PC-3 (cell line): ENCODE data around the gene PRKAR2A. TPM values are rescaled to one million over a fixed set of nuclear protein-coding genes. Genes with fewer than 3 reads are reported as not detected.

Experiments used
- ATAC-seq: fragments of 200-7000 bp; cut with Tn5 transposase; 2 replicates; pipeline ENCODE4 v1.9.1; 2020; ENCODE audit warnings: mild to moderate bottlenecking, moderate library complexity
- BruUV-seq: library from RNA; stranded (reverse); fragments of 400-500 nt; replicated peaks from 2 replicates; lab custom pipeline; 2021; lab: Mats Ljungman, UMichigan
- CTCF ChIA-PET: fragments of 300-600 bp; sonication (Branson Sonifier 250); formaldehyde crosslinking; loops from one replicate; lab custom pipeline; 2022; ENCODE audit warnings: antibody characterized with exemption; lab: Charles Lee
- POLR2A ChIA-PET: fragments of 300-600 bp; sonication (Branson Sonifier 250); formaldehyde crosslinking; loops from one replicate; lab custom pipeline; 2022; ENCODE audit warnings: antibody characterized with exemption; ENCODE audit not compliant: unreplicated experiment; lab: Charles Lee
- DNase-seq: peaks from one replicate; pipeline ENCODE4 v3.0.0-alpha.2; 2015
- H2AFZ ChIP-seq: fragments of 300-600 bp; sonication (generic); 2 replicates; pipeline ENCODE4 v1.6.0; 2016; ENCODE audit warnings: antibody characterized with exemption, low read length
- H3F3A ChIP-seq: fragments of 300-600 bp; sonication (generic); one replicate; pipeline ENCODE4 v1.6.0; 2017; ENCODE audit warnings: antibody characterized with exemption, low read length, control low read depth, mild to moderate bottlenecking; ENCODE audit not compliant: unreplicated experiment
- H3K27ac ChIP-seq: fragments of 300-600 bp; sonication (generic); 2 replicates; pipeline ENCODE4 v1.5.1; 2016; ENCODE audit warnings: mild to moderate bottlenecking, low read length
- H3K27me3 ChIP-seq: fragments of 300-600 bp; sonication (generic); 2 replicates; pipeline ENCODE4 v1.6.1; 2016; ENCODE audit warnings: low read length, mixed read lengths
- H3K36me3 ChIP-seq: fragments of 300-600 bp; sonication (generic); 2 replicates; pipeline ENCODE4 v1.6.1; 2016; ENCODE audit warnings: low read depth, mixed run types, low read length, mixed read lengths
- H3K4me1 ChIP-seq: fragments of 300-600 bp; sonication (generic); 2 replicates; pipeline ENCODE4 v1.5.1; 2016; ENCODE audit warnings: low read length; ENCODE audit not compliant: insufficient read depth
- H3K4me2 ChIP-seq: fragments of 300-600 bp; sonication (generic); 2 replicates; pipeline ENCODE4 v1.6.0; 2016; ENCODE audit warnings: low read length
- H3K4me3 ChIP-seq: fragments of 300-600 bp; sonication (generic); 2 replicates; pipeline ENCODE4 v1.5.1; 2016; ENCODE audit warnings: mild to moderate bottlenecking, low read length, mixed read lengths
- H3K79me2 ChIP-seq: fragments of 300-600 bp; sonication (generic); 2 replicates; pipeline ENCODE4 v1.6.1; 2017; ENCODE audit warnings: low read length, mixed read lengths
- H3K9ac ChIP-seq: fragments of 300-600 bp; sonication (generic); 2 replicates; pipeline ENCODE4 v1.6.0; 2016; ENCODE audit warnings: mild to moderate bottlenecking, low read length
- H3K9me2 ChIP-seq: fragments of 300-600 bp; sonication (generic); replicated peaks from 2 replicates; pipeline ENCODE4 v1.6.1; 2016; ENCODE audit warnings: mixed run types, low read length, mixed read lengths
- H3K9me3 ChIP-seq: fragments of 300-600 bp; sonication (generic); 2 replicates; pipeline ENCODE4 v1.6.1; 2016; ENCODE audit warnings: low read length, mixed read lengths
- H4K20me1 ChIP-seq: fragments of 300-600 bp; sonication (generic); 2 replicates; pipeline ENCODE4 v1.6.1; 2016; ENCODE audit warnings: low read length, mixed read lengths
- CTCF ChIP-seq: fragments of 300-600 bp; sonication (generic); conservative IDR thresholded peaks from 2 replicates; pipeline ENCODE4 v1.5.1; 2017; ENCODE audit warnings: antibody characterized with exemption, low read depth, mild to moderate bottlenecking, low read length
- EZH2 ChIP-seq: fragments of 300-600 bp; sonication (generic); IDR thresholded peaks from one replicate; pipeline ENCODE4 v1.6.1; 2017; ENCODE audit warnings: antibody characterized with exemption, mild to moderate bottlenecking, low read length; ENCODE audit not compliant: unreplicated experiment
- EZH2phosphoT487 ChIP-seq: fragments of 300-600 bp; sonication (generic); IDR thresholded peaks from 2 replicates; pipeline ENCODE4 v1.6.1; 2018; ENCODE audit warnings: mild to moderate bottlenecking, antibody characterized with exemption, low read length, borderline replicate concordance
- intact Hi-C: fragments of 100-400 bp; cut with micrococcal nuclease; formaldehyde crosslinking; loops from 2 replicates; pipeline ENCODE4 v1.9.0; 2023
- total RNA-seq: library from RNA; depleted of rRNA; stranded (reverse); fragments of >200 nt; gene quantifications from 2 replicates; pipeline ENCODE4 v1.2.3, GENCODE V29; 2014

The PRKAR2A gene
- total RNA-seq, 1 experiment from 2014 or later = 68.1 TPM

GRCh38 chr3:48716982-48717746 is 130.5 kb downstream of the PRKAR2A start, which contains the start of gene IP6K2:
Gene IP6K2, minus strand, starts transcription at chr3:48717221. Its CDS starts 21,930 bp downstream, at chr3:48695291.
- peak within 1 kb of the TSS; percentile 47 for H3K27ac ChIP-seq
- peak; percentile 96 for ATAC-seq
- H3F3A ChIP-seq = no peaks in the 10 kb centered on the region
- no TSS peak for BruUV-seq
- H3K9me2 ChIP-seq = no peaks in the 10 kb centered on the region
- CTCF ChIA-PET = interaction anchor here (0.7 to 2.4 kb wide), 3 partner anchors 23 to 48 kb away, joined by 3 to 7 read pairs (median 5); no protein-coding TSS in a partner anchor
- H3K4me1 ChIP-seq = peaks cover 12% of the 10 kb centered on the region
- peaks cover 26% of the 10 kb centered on the region for H4K20me1 ChIP-seq
- DNase-seq = peak; percentile 99
- H3K9me3 ChIP-seq = no peaks in the 10 kb centered on the region
- peak within 1 kb of the TSS; percentile 78 for H2AFZ ChIP-seq
- intact Hi-C loops = no loop called here
- POLR2A ChIA-PET = interaction anchor here (0.5 to 0.9 kb wide), 8 partner anchors 8 to 907 kb away, joined by 3 to 13 read pairs (median 4); no protein-coding TSS in a partner anchor
- H3K79me2 ChIP-seq = peaks cover 48% of the 10 kb centered on the region
- no peaks in the 10 kb centered on the region for H3K27me3 ChIP-seq
- peak within 1 kb of the TSS; percentile 96 for H3K9ac ChIP-seq
- TF ChIP-seq CTCF (no peak), EZH2 (no peak), EZH2phosphoT487 (no peak)
- H3K4me3 ChIP-seq = peak within 1 kb of the TSS; percentile 88
- H3K4me2 ChIP-seq = peak within 1 kb of the TSS; percentile 85
- peaks cover 17% of the 10 kb centered on the region for H3K36me3 ChIP-seq

GRCh38 chr3:48716508-48716981 is 131.1 kb downstream of the PRKAR2A start:
- H3K9ac ChIP-seq = peak overlapping the region; percentile 96
- peaks cover 53% of the 10 kb centered on the region for H3K79me2 ChIP-seq
- H3K27me3 ChIP-seq = no peaks in the 10 kb centered on the region
- intact Hi-C loops = no loop called here
- no peaks in the 10 kb centered on the region for H3K9me3 ChIP-seq
- H4K20me1 ChIP-seq = peaks cover 31% of the 10 kb centered on the region
- ChIA-PET POLR2A (interaction anchor here (0.6 to 0.9 kb wide), 3 partner anchors 11 to 118 kb away, joined by 3 to 4 read pairs (median 3); no protein-coding TSS in a partner anchor), CTCF (interaction anchor here (1.2 to 2.4 kb wide), 2 partner anchors 23 to 49 kb away, joined by 3 to 7 read pairs; no protein-coding TSS in a partner anchor)
- ATAC-seq = no peak
- peaks cover 22% of the 10 kb centered on the region for H3K36me3 ChIP-seq
- peaks cover 12% of the 10 kb centered on the region for H3K4me1 ChIP-seq
- TSS peak; percentile 60 for BruUV-seq
- DNase-seq = no peak
- peak overlapping the region; percentile 46 for H2AFZ ChIP-seq
- peak overlapping the region; percentile 85 for H3K4me2 ChIP-seq
- H3K4me3 ChIP-seq = peak overlapping the region; percentile 88
- no peaks in the 10 kb centered on the region for H3K9me2 ChIP-seq
- H3K27ac ChIP-seq = peak overlapping the region; percentile 47
- no peaks in the 10 kb centered on the region for H3F3A ChIP-seq
- TF ChIP-seq EZH2 (no peak), CTCF (no peak), EZH2phosphoT487 (no peak)
